ENCODE data around the gene NR2E1. TPM values are rescaled to one million over a fixed set of nuclear protein-coding genes. Genes with fewer than 3 reads are reported as not detected.

The NR2E1 gene
- total RNA-seq, 1 donor, result not detected

GRCh38 chr6:108130262-108130661 is 35.6 kb upstream of the NR2E1 start:
- DNase-seq (ENCODE audit: low read depth), result peak; percentile 16
- H3K4me3 ChIP-seq (ENCODE audit: low read depth, low read length), result no peak overlapping the region
- TF ChIP-seq CTCF (IDR thresholded peaks at IDR 0.05; ENCODE audit: insufficient read depth, low read depth, low read length), result no peak

- no peak for TF ChIP-seq CTCF (IDR thresholded peaks at IDR 0.05; ENCODE audit: insufficient read depth, low read depth, low read length)
- DNase-seq (ENCODE audit: low read depth), result no peak
- no peak overlapping the region for H3K4me3 ChIP-seq (ENCODE audit: low read depth, low read length)
Measured at GRCh38 chr6:108132863-108133262, 33.0 kb upstream of the NR2E1 start.

- TF ChIP-seq CTCF (IDR thresholded peaks at IDR 0.05; ENCODE audit: insufficient read depth, low read depth, low read length), result no peak
- peak overlapping the region; percentile 40 for H3K4me3 ChIP-seq (ENCODE audit: low read depth, low read length)
- peak; percentile 72 for DNase-seq (ENCODE audit: low read depth)
Measured at GRCh38 chr6:108133594-108134179, 32.1 kb upstream of the NR2E1 start.

- DNase-seq (ENCODE audit: low read depth), result no peak
- peak overlapping the region; percentile 40 for H3K4me3 ChIP-seq (ENCODE audit: low read depth, low read length)
- no peak for TF ChIP-seq CTCF (IDR thresholded peaks at IDR 0.05; ENCODE audit: insufficient read depth, low read depth, low read length)
Measured at GRCh38 chr6:108134213-108134970, 31.4 kb upstream of the NR2E1 start.

GRCh38 chr6:108142240-108142639 is 23.6 kb upstream of the NR2E1 start:
- TF ChIP-seq CTCF (IDR thresholded peaks at IDR 0.05; ENCODE audit: insufficient read depth, low read depth, low read length), result no peak
- H3K4me3 ChIP-seq (ENCODE audit: low read depth, low read length), result no peak overlapping the region
- no peak for DNase-seq (ENCODE audit: low read depth)

GRCh38 chr6:108145639-108146038 is 20.2 kb upstream of the NR2E1 start:
- TF ChIP-seq CTCF (IDR thresholded peaks at IDR 0.05; ENCODE audit: insufficient read depth, low read depth, low read length), result no peak
- no peak for DNase-seq (ENCODE audit: low read depth)
- no peak overlapping the region for H3K4me3 ChIP-seq (ENCODE audit: low read depth, low read length)
